Measurements from ENCODE around the gene PRKCI.

DNA sequence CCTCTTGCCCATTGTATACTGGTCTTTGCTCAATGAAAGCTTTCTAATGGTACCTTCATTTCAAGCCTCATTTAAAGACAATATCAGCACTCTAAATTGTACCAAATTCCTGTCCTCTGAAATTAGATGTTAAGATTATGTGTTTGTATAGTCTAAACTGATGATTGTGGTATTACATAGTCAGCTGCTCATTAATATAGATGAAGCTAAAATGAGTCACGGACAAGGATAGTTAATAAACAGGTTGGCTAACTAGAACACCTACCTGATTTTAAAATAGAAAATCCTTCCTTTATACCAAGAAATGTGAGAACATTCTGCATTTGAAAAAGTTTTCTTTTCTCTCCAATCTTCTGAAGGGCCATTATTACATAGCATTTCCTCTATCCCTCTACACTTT, 2.9 kb downstream of the PRKCI start:
- TF ChIP-seq GATA2 (IDR thresholded peaks at IDR 0.05; ENCODE audit: low read depth, low read length) (no peak), GATA3 (IDR thresholded peaks at IDR 0.05; ENCODE audit: low read depth, low read length) (no peak)
